A549 (cell line): ENCODE measurements around the gene CPXM1. TPM values are rescaled to one million over a fixed set of nuclear protein-coding genes. Genes with fewer than 3 reads are reported as not detected.
A peak's percentile ranks its signal among the peaks of the same experiment; 100 is the strongest.

Source experiments
- ATAC-seq, 2 experiments: fragments of 200-7000 bp in 1 of 2; fragments of >200 bp in 1 of 2; cut with Nextera tagmentation in 1 of 2; cut with Tn5 transposase in 1 of 2; 3 replicates each; pipeline versions ENCODE4 v1.8.0 to v1.9.1; 2018 to 2020; ENCODE audit warnings: mild to moderate bottlenecking in 1 of 2, moderate library complexity in 1 of 2
- CTCF ChIA-PET: fragments of 300-600 bp; sonication (Branson Sonifier 250); formaldehyde crosslinking; extraction: SDS; loops from one replicate; lab custom pipeline; 2021; ENCODE audit warnings: antibody characterized with exemption, inconsistent platforms; lab: Yijun Ruan, JAX
- POLR2A ChIA-PET: fragments of 350-600 bp; formaldehyde crosslinking; extraction: SDS; loops from one replicate; lab custom pipeline; 2021; ENCODE audit warnings: antibody characterized with exemption, inconsistent platforms; lab: Yijun Ruan, JAX
- DNase-seq, 2 experiments: peaks; one replicate each; pipeline versions ENCODE4 v3.0.0 to v3.0.0-alpha.2; 2011 to 2016; ENCODE audit warnings: low read depth in 1 of 2, low spot score in 1 of 2
- FAIRE-seq: peaks from 2 replicates; lab custom pipeline; 2011; peaks lifted over from hg19 to GRCh38; lab: Jason Lieb, UNC
- H3K27ac ChIP-seq, 2 experiments: fragments of >200 bp; sonication (Bioruptor Twin); formaldehyde crosslinking; 3 replicates each; pipeline ENCODE4 v1.5.1; 2016 to 2017
- H3K4me1 ChIP-seq: fragments of >200 bp; sonication (Bioruptor Twin); formaldehyde crosslinking; 3 replicates; pipeline ENCODE4 v1.6.1; 2016
- H3K4me2 ChIP-seq: fragments of >200 bp; sonication (Bioruptor Twin); formaldehyde crosslinking; 3 replicates; pipeline ENCODE4 v1.6.1; 2016
- H3K4me3 ChIP-seq: fragments of >200 bp; sonication (Bioruptor Twin); formaldehyde crosslinking; 3 replicates; pipeline ENCODE4 v1.5.1; 2016
- H3K9me3 ChIP-seq: fragments of >200 bp; sonication (Bioruptor Twin); formaldehyde crosslinking; 3 replicates; pipeline ENCODE4 v1.6.1; 2016
- EHF ChIP-seq: fragments of 250-450 bp; sonication (Bioruptor Pico); IDR thresholded peaks from 2 replicates; pipeline ENCODE4 v1.5.0; 2020; ENCODE audit warnings: mild to moderate bottlenecking
- EP300 ChIP-seq, 2 experiments: fragments of >200 bp; sonication (Bioruptor Twin); formaldehyde crosslinking; IDR thresholded peaks; 2 replicates in 1 of 2; 3 replicates in 1 of 2; pipeline ENCODE4 v1.6.1; 2016 to 2017
- JUNB ChIP-seq: fragments of >200 bp; sonication (Bioruptor Twin); formaldehyde crosslinking; IDR thresholded peaks from 2 replicates; pipeline ENCODE4 v1.6.1; 2016
- KDM1A ChIP-seq: fragments of 200-600 bp; sonication (generic); IDR thresholded peaks from 2 replicates; pipeline ENCODE4 v1.6.1; 2016; ENCODE audit warnings: low read depth, mild to moderate bottlenecking
- KDM5A ChIP-seq: fragments of 200-600 bp; sonication (generic); IDR thresholded peaks from 2 replicates; pipeline ENCODE4 v1.6.1; 2016; ENCODE audit warnings: antibody characterized with exemption, mild to moderate bottlenecking
- MAZ ChIP-seq: fragments of 150-350 bp; IDR thresholded peaks from 2 replicates; pipeline ENCODE4 v1.6.1; 2014; ENCODE audit warnings: antibody characterized with exemption, low read depth, low read length, borderline replicate concordance
- MYC ChIP-seq: IDR thresholded peaks from 2 replicates; pipeline ENCODE4 v1.6.1; 2012; ENCODE audit warnings: mild to moderate bottlenecking, inconsistent platforms, low read length, improper control_type of control experiment, borderline replicate concordance
- NR3C1 ChIP-seq: fragments of >200 bp; sonication (Bioruptor Twin); formaldehyde crosslinking; IDR thresholded peaks from 3 replicates; pipeline ENCODE4 v1.6.1; 2017
- RARB ChIP-seq: fragments of 250-450 bp; sonication (Bioruptor Pico); IDR thresholded peaks from 2 replicates; pipeline ENCODE4 v1.8.0; 2021; ENCODE audit warnings: mild to moderate bottlenecking, moderate library complexity
- RCOR1 ChIP-seq: fragments of 150-350 bp; IDR thresholded peaks from 2 replicates; pipeline ENCODE4 v1.6.1; 2014; ENCODE audit warnings: antibody characterized with exemption, low read length, low read depth
- RFX5 ChIP-seq: fragments of 450-650 bp; IDR thresholded peaks from 2 replicates; pipeline ENCODE4 v1.7.1; 2014; ENCODE audit warnings: antibody characterized with exemption, mild to moderate bottlenecking, moderate library complexity
- RNF2 ChIP-seq: fragments of 200-600 bp; sonication (generic); IDR thresholded peaks from 2 replicates; pipeline ENCODE4 v1.6.1; 2016; ENCODE audit warnings: low read depth, mild to moderate bottlenecking, antibody characterized with exemption, moderate library complexity, borderline replicate concordance
- SMC3 ChIP-seq: fragments of >200 bp; sonication (Bioruptor Twin); formaldehyde crosslinking; IDR thresholded peaks from 3 replicates; pipeline ENCODE4 v1.6.1; 2018; ENCODE audit warnings: inconsistent platforms
- WGBS: methylation state at CpG from one replicate; pipeline ENCODE4 v1.1.6; 2017; ENCODE audit errors: missing lambda C conversion rate; 5-methylcytosine and 5-hydroxymethylcytosine counted together
- polyA plus RNA-seq, 4 experiments: library from polyadenylated mRNA; depleted of rRNA in 3 of 4; stranded (reverse); fragments of >200 nt; fragmentation: RNase III in 1 of 4; extraction: RNeasy Plus Mini Kit Qiagen cat#74134 plus additional on column Dnase treatment in 1 of 4; gene quantifications; 2 replicates in 3 of 4; 3 replicates in 1 of 4; pipeline ENCODE4 v1.2.3, GENCODE V29; 2011 to 2017
- TF ChIP-seq, protein P1 (sequence below): fragments of 150-350 bp; IDR thresholded peaks from 2 replicates; pipeline ENCODE4 v1.6.1; 2014; ENCODE audit warnings: low read depth, mild to moderate bottlenecking, low read length
- TF ChIP-seq, protein P2 (sequence below): fragments of 250-450 bp; sonication (Bioruptor Pico); IDR thresholded peaks from 2 replicates; pipeline ENCODE4 v1.5.0; 2021; ENCODE audit warnings: mild to moderate bottlenecking, moderate library complexity, borderline replicate concordance
- TF ChIP-seq, protein P3 (sequence below): IDR thresholded peaks from 2 replicates; pipeline ENCODE4 v1.6.1; 2012; ENCODE audit warnings: low read depth, borderline replicate concordance
- TF ChIP-seq, protein P4 (sequence below): fragments of 450-650 bp; IDR thresholded peaks from 2 replicates; pipeline ENCODE4 v1.6.1; 2014; ENCODE audit warnings: antibody characterized with exemption

CPXM1 gene
- polyA plus RNA-seq, 2 of the 4 experiments (the other 2 are of a cell fraction) = not detected

DNA sequence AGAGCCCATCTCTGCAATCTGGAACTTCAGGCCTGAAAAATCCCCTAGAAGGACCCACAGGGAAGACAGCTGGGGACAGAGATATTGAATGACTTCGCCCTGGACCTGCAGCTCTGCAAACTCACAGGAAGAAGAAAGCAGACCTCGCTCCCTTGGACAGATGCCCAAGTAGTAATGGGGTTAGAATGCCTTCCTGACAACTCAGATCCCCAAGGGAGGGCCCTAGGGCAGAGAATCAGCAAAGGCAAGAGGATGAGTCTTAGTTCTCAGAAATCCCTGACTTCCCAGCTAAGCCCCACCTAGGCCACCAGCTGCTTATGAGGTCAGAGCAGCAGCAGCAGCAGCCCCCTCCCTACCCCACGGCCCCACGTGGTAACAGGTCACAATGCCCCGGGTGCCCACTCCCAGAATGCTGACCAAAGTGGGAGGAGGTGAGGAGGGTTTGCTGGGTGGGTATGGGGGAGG, 14.2 kb upstream of the CPXM1 start, which contains the start of gene C20orf141:
TSS of gene C20orf141 (plus strand) at position 401 of the 465 bp plus-strand sequence. CDS start 198 bp downstream, outside the sequence.
- FAIRE-seq (no peak), ATAC-seq (peak; percentile 80 to 88), DNase-seq (peak; percentile 59 to 82)
- Histone ChIP-seq H3K4me3 (no peak within 1 kb of the TSS), H3K27ac (peak within 1 kb of the TSS; percentile 29 to 71; a peak in 5 of 6 replicates), H3K4me2 (peak within 1 kb of the TSS; percentile 66), H3K9me3 (peaks cover 24% of the 10 kb centered on the region), H3K4me1 (peaks cover 20% of the 10 kb centered on the region)
- TF ChIP-seq KDM5A (no peak), EHF (no peak), MYC (no peak), RCOR1 (no peak), SMC3 (no peak), JUNB (0 out of 2 replicates have a peak, but pooled peaks have one; percentile 36), NR3C1 (no peak), EP300 (IDR thresholded peaks at IDR 0.05) (peak in 1 of 2 experiments; percentile 44; a peak in 1 of 5 replicates), RNF2 (no peak)
- TF ChIP-seq, protein P1, sequence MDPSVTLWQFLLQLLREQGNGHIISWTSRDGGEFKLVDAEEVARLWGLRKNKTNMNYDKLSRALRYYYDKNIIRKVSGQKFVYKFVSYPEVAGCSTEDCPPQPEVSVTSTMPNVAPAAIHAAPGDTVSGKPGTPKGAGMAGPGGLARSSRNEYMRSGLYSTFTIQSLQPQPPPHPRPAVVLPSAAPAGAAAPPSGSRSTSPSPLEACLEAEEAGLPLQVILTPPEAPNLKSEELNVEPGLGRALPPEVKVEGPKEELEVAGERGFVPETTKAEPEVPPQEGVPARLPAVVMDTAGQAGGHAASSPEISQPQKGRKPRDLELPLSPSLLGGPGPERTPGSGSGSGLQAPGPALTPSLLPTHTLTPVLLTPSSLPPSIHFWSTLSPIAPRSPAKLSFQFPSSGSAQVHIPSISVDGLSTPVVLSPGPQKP = no peak
- TF ChIP-seq, protein P2, sequence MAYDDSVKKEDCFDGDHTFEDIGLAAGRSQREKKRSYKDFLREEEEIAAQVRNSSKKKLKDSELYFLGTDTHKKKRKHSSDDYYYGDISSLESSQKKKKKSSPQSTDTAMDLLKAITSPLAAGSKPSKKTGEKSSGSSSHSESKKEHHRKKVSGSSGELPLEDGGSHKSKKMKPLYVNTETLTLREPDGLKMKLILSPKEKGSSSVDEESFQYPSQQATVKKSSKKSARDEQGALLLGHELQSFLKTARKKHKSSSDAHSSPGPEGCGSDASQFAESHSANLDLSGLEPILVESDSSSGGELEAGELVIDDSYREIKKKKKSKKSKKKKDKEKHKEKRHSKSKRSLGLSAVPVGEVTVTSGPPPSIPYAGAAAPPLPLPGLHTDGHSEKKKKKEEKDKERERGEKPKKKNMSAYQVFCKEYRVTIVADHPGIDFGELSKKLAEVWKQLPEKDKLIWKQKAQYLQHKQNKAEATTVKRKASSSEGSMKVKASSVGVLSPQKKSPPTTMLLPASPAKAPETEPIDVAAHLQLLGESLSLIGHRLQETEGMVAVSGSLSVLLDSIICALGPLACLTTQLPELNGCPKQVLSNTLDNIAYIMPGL = no peak
- TF ChIP-seq, protein P3, sequence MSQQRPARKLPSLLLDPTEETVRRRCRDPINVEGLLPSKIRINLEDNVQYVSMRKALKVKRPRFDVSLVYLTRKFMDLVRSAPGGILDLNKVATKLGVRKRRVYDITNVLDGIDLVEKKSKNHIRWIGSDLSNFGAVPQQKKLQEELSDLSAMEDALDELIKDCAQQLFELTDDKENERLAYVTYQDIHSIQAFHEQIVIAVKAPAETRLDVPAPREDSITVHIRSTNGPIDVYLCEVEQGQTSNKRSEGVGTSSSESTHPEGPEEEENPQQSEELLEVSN = no peak
- WGBS = 13% methylated on average over 5 of the region's 5 CpGs
- ChIA-PET POLR2A (interaction anchor here (0.7 kb wide), 1 partner anchor 25 kb away, joined by 4 read pairs; no protein-coding TSS in a partner anchor), CTCF (interaction anchor here (1.0 to 1.6 kb wide), 7 partner anchors 10 to 58 kb away, joined by 3 to 6 read pairs (median 3); no protein-coding TSS in a partner anchor)

DNA sequence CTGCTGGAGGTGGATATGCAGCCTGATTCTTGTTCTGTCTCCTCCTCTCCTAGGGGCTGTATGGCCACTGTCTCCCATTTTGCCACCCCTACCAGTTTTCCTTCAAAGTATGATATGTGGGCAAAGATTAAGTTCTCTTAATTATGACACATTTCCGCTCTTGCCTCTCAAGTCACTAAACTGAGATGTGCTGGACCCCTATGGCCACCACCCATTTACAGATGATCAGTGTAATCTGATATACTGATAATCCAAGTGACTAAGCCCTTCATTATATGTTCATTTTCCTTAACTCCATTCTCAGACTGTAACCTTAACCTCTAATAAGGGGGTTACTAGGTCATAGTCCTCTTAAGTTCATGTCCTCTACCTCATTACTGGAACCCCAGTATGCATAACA, 13.6 kb upstream of the CPXM1 start:
- ATAC-seq (no peak; a peak in 1 of 6 replicates), DNase-seq (no peak), FAIRE-seq (no peak)
- CTCF ChIA-PET = interaction anchor here (1.0 to 1.6 kb wide), 5 partner anchors 10 to 57 kb away, joined by 3 to 6 read pairs (median 3); no protein-coding TSS in a partner anchor
- POLR2A ChIA-PET = interaction anchor here (0.7 kb wide), 1 partner anchor 26 kb away, joined by 4 read pairs; no protein-coding TSS in a partner anchor
- H3K4me1 ChIP-seq = peaks cover 20% of the 10 kb centered on the region
- TF ChIP-seq RFX5 (no peak), MAZ (no peak)
- TF ChIP-seq, protein P4, sequence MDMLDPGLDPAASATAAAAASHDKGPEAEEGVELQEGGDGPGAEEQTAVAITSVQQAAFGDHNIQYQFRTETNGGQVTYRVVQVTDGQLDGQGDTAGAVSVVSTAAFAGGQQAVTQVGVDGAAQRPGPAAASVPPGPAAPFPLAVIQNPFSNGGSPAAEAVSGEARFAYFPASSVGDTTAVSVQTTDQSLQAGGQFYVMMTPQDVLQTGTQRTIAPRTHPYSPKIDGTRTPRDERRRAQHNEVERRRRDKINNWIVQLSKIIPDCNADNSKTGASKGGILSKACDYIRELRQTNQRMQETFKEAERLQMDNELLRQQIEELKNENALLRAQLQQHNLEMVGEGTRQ = no peak
- peak overlapping the region; percentile 66 for H3K4me2 ChIP-seq
- H3K9me3 ChIP-seq = peaks cover 24% of the 10 kb centered on the region
- WGBS = 91% methylated on average over 1 of the region's 1 CpG
- H3K27ac ChIP-seq = peak overlapping the region; percentile 29 to 71; a peak in 5 of 6 replicates
- no peak overlapping the region for H3K4me3 ChIP-seq

DNA sequence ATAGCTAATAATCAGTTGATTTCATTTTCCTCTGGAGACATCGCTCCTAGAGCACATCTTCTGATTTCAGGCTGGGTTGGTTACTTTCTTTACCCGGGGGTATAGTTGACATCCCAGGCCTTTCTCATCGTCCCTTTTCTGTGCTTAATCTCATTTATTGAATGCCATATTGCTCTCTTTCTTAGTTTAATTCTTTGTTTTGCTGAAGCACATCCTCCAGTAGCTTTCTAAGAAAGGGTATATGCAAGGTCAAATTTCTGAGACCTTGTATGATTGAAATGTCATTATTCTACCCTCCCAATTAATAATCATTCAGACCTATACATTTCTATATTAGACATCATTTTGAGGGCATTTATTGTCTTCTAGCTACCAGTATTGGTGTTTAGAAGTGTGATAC, 11.8 kb upstream of the CPXM1 start:
- H3K4me1 ChIP-seq = peaks cover 20% of the 10 kb centered on the region
- no peak for DNase-seq
- FAIRE-seq = no peak
- peaks cover 24% of the 10 kb centered on the region for H3K9me3 ChIP-seq
- ChIA-PET CTCF (interaction anchor here (0.9 to 1.5 kb wide), 4 partner anchors 14 to 71 kb away, joined by 3 to 5 read pairs (median 5); no protein-coding TSS in a partner anchor), POLR2A (interaction anchor here (0.6 kb wide), 1 partner anchor 56 kb away, joined by 13 read pairs; no protein-coding TSS in a partner anchor)
- no peak for TF ChIP-seq RARB
- TF ChIP-seq, protein P4 = no peak
- TF ChIP-seq KDM1A = peak; percentile 59; the same call in 1 of the 2 replicates
- H3K27ac ChIP-seq = no peak overlapping the region
- H3K4me3 ChIP-seq = no peak overlapping the region
- WGBS = 8% methylated on average over 3 of the region's 3 CpGs
- no peak for ATAC-seq
- H3K4me2 ChIP-seq = no peak overlapping the region
